ENCODE measurements around the gene ITGB5.

- TF ChIP-seq, protein P1, sequence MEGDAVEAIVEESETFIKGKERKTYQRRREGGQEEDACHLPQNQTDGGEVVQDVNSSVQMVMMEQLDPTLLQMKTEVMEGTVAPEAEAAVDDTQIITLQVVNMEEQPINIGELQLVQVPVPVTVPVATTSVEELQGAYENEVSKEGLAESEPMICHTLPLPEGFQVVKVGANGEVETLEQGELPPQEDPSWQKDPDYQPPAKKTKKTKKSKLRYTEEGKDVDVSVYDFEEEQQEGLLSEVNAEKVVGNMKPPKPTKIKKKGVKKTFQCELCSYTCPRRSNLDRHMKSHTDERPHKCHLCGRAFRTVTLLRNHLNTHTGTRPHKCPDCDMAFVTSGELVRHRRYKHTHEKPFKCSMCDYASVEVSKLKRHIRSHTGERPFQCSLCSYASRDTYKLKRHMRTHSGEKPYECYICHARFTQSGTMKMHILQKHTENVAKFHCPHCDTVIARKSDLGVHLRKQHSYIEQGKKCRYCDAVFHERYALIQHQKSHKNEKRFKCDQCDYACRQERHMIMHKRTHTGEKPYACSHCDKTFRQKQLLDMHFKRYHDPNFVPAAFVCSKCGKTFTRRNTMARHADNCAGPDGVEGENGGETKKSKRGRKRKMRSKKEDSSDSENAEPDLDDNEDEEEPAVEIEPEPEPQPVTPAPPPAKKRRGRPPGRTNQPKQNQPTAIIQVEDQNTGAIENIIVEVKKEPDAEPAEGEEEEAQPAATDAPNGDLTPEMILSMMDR (IDR thresholded peaks at IDR 0.05), result no peak
- no peak for TF ChIP-seq POLR2AphosphoS5 (IDR thresholded peaks at IDR 0.05; ENCODE audit: insufficient read depth in 1 of 2, low read depth in 1 of 2)
These were observed 124.0 kb downstream of the ITGB5 start for GRCh38 chr3:124763206-124763605.
